Measurements from ENCODE around the gene PPT2. TPM values are rescaled to one million over a fixed set of nuclear protein-coding genes. Genes with fewer than 3 reads are reported as not detected.
A peak's percentile ranks its signal among the peaks of the same experiment; 100 is the strongest.

PPT2 gene
- total and polyA plus RNA-seq, 2 of the 13 experiments (the other 11 are each of a cell fraction or from before 2014, with no cell fraction given), result 39.2 to 61.8 TPM

GRCh38 chr6:32177788-32178546, 24.0 kb downstream of the PPT2 start, which contains the start of gene RNF5 (continued):
- no peak for TF ChIP-seq ZBTB33 (CRISPR knock-in tag; IDR thresholded peaks at IDR 0.05)
- TF ChIP-seq ZNF274 (CRISPR knock-in tag; IDR thresholded peaks at IDR 0.05), result no peak; the same call in 1 of the 2 replicates
- peak; percentile 92 for TF ChIP-seq CREB1 (IDR thresholded peaks at IDR 0.05)
- TF ChIP-seq CREB1 (CRISPR knock-in tag; IDR thresholded peaks at IDR 0.05), result peak; percentile 93
- TF ChIP-seq ADNP (CRISPR knock-in tag; IDR thresholded peaks at IDR 0.05), result no peak
- TF ChIP-seq RAD21 (CRISPR knock-in tag; IDR thresholded peaks at IDR 0.05), result no peak
- no peak for TF ChIP-seq ZNF329 (CRISPR knock-in tag; IDR thresholded peaks at IDR 0.05; ENCODE audit: low read depth)
- peak; percentile 35 for TF ChIP-seq HMGXB3 (CRISPR knock-in tag; IDR thresholded peaks at IDR 0.05; ENCODE audit: borderline replicate concordance)
- no peak for TF ChIP-seq ZNF607 (CRISPR knock-in tag; IDR thresholded peaks at IDR 0.05; ENCODE audit: borderline replicate concordance)
- TF ChIP-seq ZNF678 (CRISPR knock-in tag; IDR thresholded peaks at IDR 0.05), result no peak
- TF ChIP-seq U2AF2 (IDR thresholded peaks at IDR 0.05; ENCODE audit: low read depth, low read length), result peak; percentile 91
- TF ChIP-seq PAX8 (CRISPR knock-in tag; IDR thresholded peaks at IDR 0.05; ENCODE audit: borderline replicate concordance), result no peak
- no peak for TF ChIP-seq E2F2 (CRISPR knock-in tag; IDR thresholded peaks at IDR 0.05; ENCODE audit: borderline replicate concordance)
- no peak for TF ChIP-seq ZNF558 (CRISPR knock-in tag; IDR thresholded peaks at IDR 0.05; ENCODE audit: borderline replicate concordance)
- no peak for TF ChIP-seq ZNF703 (CRISPR knock-in tag; IDR thresholded peaks at IDR 0.05; ENCODE audit: borderline replicate concordance)
- no peak for TF ChIP-seq ZNF251 (CRISPR knock-in tag; IDR thresholded peaks at IDR 0.05)
- TF ChIP-seq ZNF530 (CRISPR knock-in tag; IDR thresholded peaks at IDR 0.05; ENCODE audit: low read depth), result no peak
- TF ChIP-seq AGO1 (IDR thresholded peaks at IDR 0.05; ENCODE audit: low read depth, low read length, poor library complexity, severe bottlenecking), result no peak
- no peak for TF ChIP-seq KDM1A (CRISPR knock-in tag; IDR thresholded peaks at IDR 0.05)
- TF ChIP-seq ZNF24 (IDR thresholded peaks at IDR 0.05), result no peak
- TF ChIP-seq GLMP (CRISPR knock-in tag; IDR thresholded peaks at IDR 0.05; ENCODE audit: borderline replicate concordance), result no peak
